Keratinocyte (primary cell): ENCODE measurements around the gene SNN. TPM values are rescaled to one million over a fixed set of nuclear protein-coding genes. Genes with fewer than 3 reads are reported as not detected.

Source experiments
- DNase-seq: peaks from one replicate; pipeline ENCODE4 v3.0.0-alpha.2; 2011; ENCODE audit warnings: low read depth, missing footprints, low spot score
- FAIRE-seq: peaks from 2 replicates; lab custom pipeline; 2011; peaks lifted over from hg19 to GRCh38; lab: Jason Lieb, UNC
- H2AFZ ChIP-seq: 2 replicates; pipeline ENCODE4 v1.6.0; 2012; ENCODE audit warnings: low read length, control low read depth, inconsistent platforms; ENCODE audit not compliant: control insufficient read depth
- H3K27ac ChIP-seq: 2 replicates; pipeline ENCODE4 v1.5.1; 2011; ENCODE audit warnings: low read length; ENCODE audit not compliant: control insufficient read depth, insufficient read depth
- H3K27me3 ChIP-seq: 3 replicates; pipeline ENCODE4 v1.6.0; 2011; ENCODE audit warnings: low read length; ENCODE audit not compliant: control insufficient read depth, insufficient read depth; ENCODE audit errors: extremely low read depth
- H3K36me3 ChIP-seq, 2 experiments: 2 replicates in 1 of 2; 3 replicates in 1 of 2; pipeline ENCODE4 v1.5.1; 2011; ENCODE audit warnings: low read length in 2 of 2, mild to moderate bottlenecking in 1 of 2; ENCODE audit not compliant: control insufficient read depth in 2 of 2, insufficient read depth in 2 of 2; ENCODE audit errors: extremely low read depth in 1 of 2
- H3K4me1 ChIP-seq: 3 replicates; pipeline ENCODE4 v1.5.1; 2011; ENCODE audit warnings: low read length; ENCODE audit not compliant: control insufficient read depth, insufficient read depth; ENCODE audit errors: extremely low read depth
- H3K4me2 ChIP-seq: 3 replicates; pipeline ENCODE4 v1.6.0; 2011; ENCODE audit warnings: low read depth, low read length; ENCODE audit not compliant: control insufficient read depth, insufficient read depth; ENCODE audit errors: extremely low read depth
- H3K4me3 ChIP-seq, 3 experiments: fragments of 200-600 bp in 1 of 3; sonication (generic) in 1 of 3; 2 replicates in 2 of 3; 3 replicates in 1 of 3; pipeline ENCODE4 v1.5.1; 2011 to 2016; ENCODE audit warnings: low read length in 3 of 3, mild to moderate bottlenecking in 3 of 3, control low read depth in 2 of 3, inconsistent platforms in 1 of 3, low read depth in 1 of 3, mixed read lengths in 1 of 3, mixed run types in 1 of 3, moderate library complexity in 1 of 3; ENCODE audit not compliant: control insufficient read depth in 2 of 3, insufficient read depth in 2 of 3; ENCODE audit errors: extremely low read depth in 1 of 3
- H3K79me2 ChIP-seq: 2 replicates; pipeline ENCODE4 v1.6.0; 2012; ENCODE audit warnings: low read length; ENCODE audit not compliant: control insufficient read depth, insufficient read depth
- H3K9ac ChIP-seq: 3 replicates; pipeline ENCODE4 v1.6.0; 2011; ENCODE audit warnings: low read length; ENCODE audit not compliant: control insufficient read depth, insufficient read depth; ENCODE audit errors: extremely low read depth
- H3K9me1 ChIP-seq: 3 replicates; pipeline ENCODE4 v1.6.0; 2011; ENCODE audit warnings: low read length; ENCODE audit not compliant: control insufficient read depth, insufficient read depth; ENCODE audit errors: extremely low read depth
- H3K9me3 ChIP-seq: 2 replicates; pipeline ENCODE4 v1.5.1; 2012; ENCODE audit warnings: low read depth, low read length; ENCODE audit not compliant: control insufficient read depth
- H4K20me1 ChIP-seq: 3 replicates; pipeline ENCODE4 v1.6.0; 2011; ENCODE audit warnings: low read length; ENCODE audit not compliant: control insufficient read depth, insufficient read depth; ENCODE audit errors: extremely low read depth
- EZH2 ChIP-seq: IDR thresholded peaks from one replicate; pipeline ENCODE4 v1.6.1; 2012; ENCODE audit warnings: inconsistent platforms, mild to moderate bottlenecking, low read length, moderate library complexity
- dilution Hi-C: fragments of 300-500 bp; cut with MboI; formaldehyde crosslinking; loops from one replicate; pipeline ENCODE4 v1.7.0; 2020; ENCODE audit warnings: low sequenced_read_pairs; ENCODE audit not compliant: extremely low pct_ligation_motif_present
- polyA plus RNA-seq, 5 experiments: library from polyadenylated mRNA; depleted of rRNA in 3 of 5; stranded (reverse) in 3 of 5; stranded (forward) in 1 of 5; unstranded in 1 of 5; fragments of >200 nt; gene quantifications; 1 replicate in 1 of 5; 2 replicates in 3 of 5; 3 replicates in 1 of 5; pipeline versions ENCODE4 v1.2.1 to v1.2.3, GENCODE V29; 2011 to 2012; ENCODE audit warnings: missing spikeins in 2 of 5, low read depth in 1 of 5, low replicate concordance in 1 of 5
- TF ChIP-seq, protein P1 (sequence below), 3 experiments: IDR thresholded peaks in 1 of 3; conservative IDR thresholded peaks in 1 of 3; optimal IDR thresholded peaks in 1 of 3; 2 replicates in 2 of 3; 3 replicates in 1 of 3; pipeline versions ENCODE3 to v1.5.1; 2011; ENCODE audit warnings: low read length in 3 of 3, mild to moderate bottlenecking in 3 of 3, moderate library complexity in 2 of 3, control low read depth in 1 of 3, inconsistent platforms in 1 of 3; ENCODE audit not compliant: insufficient read depth in 2 of 3; ENCODE audit errors: extremely low read depth in 1 of 3

SNN gene
- polyA plus RNA-seq, 1 donor (not counting 4 experiments of a cell fraction or from before 2014, with no cell fraction given), result 15.9 TPM

DNA sequence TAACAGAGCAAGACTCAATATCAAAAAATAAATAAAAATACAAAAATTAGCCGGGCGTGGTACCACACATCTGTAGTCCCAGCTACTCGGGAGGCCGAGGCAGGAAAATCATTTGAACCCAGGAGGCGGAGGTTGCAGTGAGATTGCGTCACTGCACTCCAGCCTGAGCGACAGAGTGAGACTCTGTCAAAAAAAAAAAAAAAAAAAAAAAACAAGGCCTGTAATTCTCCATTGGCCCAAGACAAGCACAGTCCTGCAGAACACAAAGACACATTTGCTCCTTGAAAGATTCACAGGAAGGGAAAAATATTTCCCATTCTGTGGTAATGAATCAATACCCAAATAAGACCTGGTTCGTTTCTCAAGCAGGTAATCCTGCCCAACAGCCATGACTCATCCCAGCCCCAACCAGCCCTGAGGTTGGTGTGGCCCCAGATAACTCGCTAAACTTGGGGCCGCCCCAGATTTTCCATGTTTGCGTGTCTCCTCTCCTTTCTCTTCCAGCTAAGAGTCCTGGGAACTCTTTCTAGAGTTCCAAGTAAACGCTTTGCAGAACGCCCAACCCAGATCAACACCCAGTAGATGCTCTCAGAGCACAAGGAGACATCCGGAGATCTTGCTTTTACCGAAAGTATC lies 40.3 kb upstream of the SNN start:
- H4K20me1 ChIP-seq, result no peaks in the 10 kb centered on the region
- peak overlapping the region in 1 of 3 experiments; percentile 38 for H3K4me3 ChIP-seq
- dilution Hi-C loops, result no loop called here
- FAIRE-seq, result peak; percentile 80
- H3K4me1 ChIP-seq, result peaks cover 26% of the 10 kb centered on the region
- H3K9ac ChIP-seq, result peak overlapping the region; percentile 74
- no peaks in the 10 kb centered on the region for H3K36me3 ChIP-seq
- peak overlapping the region; percentile 99 for H3K27ac ChIP-seq
- H3K4me2 ChIP-seq, result peak overlapping the region; percentile 86
- no peaks in the 10 kb centered on the region for H3K9me3 ChIP-seq
- H3K27me3 ChIP-seq, result no peaks in the 10 kb centered on the region
- TF ChIP-seq EZH2, result no peak
- TF ChIP-seq, protein P1, sequence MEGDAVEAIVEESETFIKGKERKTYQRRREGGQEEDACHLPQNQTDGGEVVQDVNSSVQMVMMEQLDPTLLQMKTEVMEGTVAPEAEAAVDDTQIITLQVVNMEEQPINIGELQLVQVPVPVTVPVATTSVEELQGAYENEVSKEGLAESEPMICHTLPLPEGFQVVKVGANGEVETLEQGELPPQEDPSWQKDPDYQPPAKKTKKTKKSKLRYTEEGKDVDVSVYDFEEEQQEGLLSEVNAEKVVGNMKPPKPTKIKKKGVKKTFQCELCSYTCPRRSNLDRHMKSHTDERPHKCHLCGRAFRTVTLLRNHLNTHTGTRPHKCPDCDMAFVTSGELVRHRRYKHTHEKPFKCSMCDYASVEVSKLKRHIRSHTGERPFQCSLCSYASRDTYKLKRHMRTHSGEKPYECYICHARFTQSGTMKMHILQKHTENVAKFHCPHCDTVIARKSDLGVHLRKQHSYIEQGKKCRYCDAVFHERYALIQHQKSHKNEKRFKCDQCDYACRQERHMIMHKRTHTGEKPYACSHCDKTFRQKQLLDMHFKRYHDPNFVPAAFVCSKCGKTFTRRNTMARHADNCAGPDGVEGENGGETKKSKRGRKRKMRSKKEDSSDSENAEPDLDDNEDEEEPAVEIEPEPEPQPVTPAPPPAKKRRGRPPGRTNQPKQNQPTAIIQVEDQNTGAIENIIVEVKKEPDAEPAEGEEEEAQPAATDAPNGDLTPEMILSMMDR (optimal IDR thresholded peaks at IDR 0.05 in 1 of 3, IDR thresholded peaks at IDR 0.05 in 1 of 3, conservative IDR thresholded peaks at IDR 0.05 in 1 of 3; ENCODE audit: extremely low read depth in 1 of 3, insufficient read depth in 2 of 3, low read length in 3 of 3), result no peak
- DNase-seq, result peak; percentile 96
- peak overlapping the region; percentile 51 for H2AFZ ChIP-seq
- no peaks in the 10 kb centered on the region for H3K79me2 ChIP-seq
- H3K9me1 ChIP-seq, result no peaks in the 10 kb centered on the region

DNA sequence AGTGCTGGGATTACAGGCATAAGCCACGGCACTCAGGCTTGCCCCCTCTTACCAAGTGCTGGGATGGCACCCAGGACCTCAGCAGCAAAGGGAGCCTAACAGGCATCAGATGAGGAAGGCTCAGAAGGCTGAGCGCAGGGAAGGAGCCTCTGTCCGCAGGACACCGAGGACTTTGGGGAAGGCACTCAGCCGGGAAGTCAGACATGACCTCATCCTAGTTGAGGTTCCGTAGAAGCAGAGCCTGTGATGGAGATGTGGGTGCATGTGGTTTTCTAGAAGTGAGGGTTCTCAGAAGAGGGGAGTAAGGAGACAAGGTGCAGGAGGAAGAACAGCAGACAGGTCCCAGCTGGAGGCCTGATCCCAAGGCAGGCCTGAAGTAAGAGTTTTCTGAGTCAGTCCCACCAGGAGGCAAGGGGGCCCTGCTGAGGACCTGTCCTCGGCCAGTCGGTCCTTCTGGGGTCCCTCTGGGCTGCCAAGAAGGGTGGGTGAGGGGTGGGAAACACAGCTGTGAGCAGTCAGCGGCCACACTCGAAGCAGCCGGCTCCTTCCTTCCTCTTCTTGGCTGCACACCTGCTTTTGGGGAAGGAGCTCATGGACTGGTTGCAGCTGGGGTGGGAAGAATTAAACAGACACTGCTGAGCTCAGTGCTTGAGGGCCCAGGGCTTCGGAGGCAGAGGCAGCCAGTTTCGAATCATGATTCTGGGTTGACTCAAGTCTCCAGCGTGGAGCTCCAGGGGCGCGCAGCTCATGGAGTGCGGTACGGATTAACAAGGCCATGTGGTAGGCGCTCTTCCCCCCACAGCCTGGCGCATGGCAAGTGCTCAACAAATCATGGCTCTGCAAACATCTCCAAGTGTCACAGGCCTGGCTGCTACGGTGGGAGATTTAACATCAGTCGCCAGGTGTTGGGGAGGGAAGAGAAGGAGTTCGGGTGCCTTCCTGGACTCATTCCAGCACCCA lies 38.9 kb upstream of the SNN start:
- H3K4me3 ChIP-seq, result no peak overlapping the region
- dilution Hi-C loops, result no loop called here
- no peak overlapping the region for H2AFZ ChIP-seq
- TF ChIP-seq EZH2, result no peak
- TF ChIP-seq, protein P1 (optimal IDR thresholded peaks at IDR 0.05 in 1 of 3, IDR thresholded peaks at IDR 0.05 in 1 of 3, conservative IDR thresholded peaks at IDR 0.05 in 1 of 3; ENCODE audit: extremely low read depth in 1 of 3, insufficient read depth in 2 of 3, low read length in 3 of 3), result no peak
- no peak for FAIRE-seq
- H3K79me2 ChIP-seq, result no peaks in the 10 kb centered on the region
- H3K4me2 ChIP-seq, result no peak overlapping the region
- DNase-seq, result no peak
- peaks cover 26% of the 10 kb centered on the region for H3K4me1 ChIP-seq
- H3K9me1 ChIP-seq, result no peaks in the 10 kb centered on the region
- no peaks in the 10 kb centered on the region for H4K20me1 ChIP-seq
- no peaks in the 10 kb centered on the region for H3K27me3 ChIP-seq
- no peaks in the 10 kb centered on the region for H3K36me3 ChIP-seq
- peak overlapping the region; percentile 74 for H3K9ac ChIP-seq
- H3K27ac ChIP-seq, result peak overlapping the region; percentile 99
- no peaks in the 10 kb centered on the region for H3K9me3 ChIP-seq
